Lower leg skin (tissue), 4 donors: ENCODE measurements around the gene SLC38A6. TPM values are rescaled to one million over a fixed set of nuclear protein-coding genes. Genes with fewer than 3 reads are reported as not detected.

Experiments used
- DNase-seq, 2 donors: peaks; one replicate each; pipeline ENCODE4 v3.0.0-alpha.2; 2019; ENCODE audit warnings: low spot score in 2 of 2
- H3K4me3 ChIP-seq: fragments of 200-600 bp; sonication (generic); 2 replicates; pipeline ENCODE4 v1.5.1; 2017; ENCODE audit warnings: mild to moderate bottlenecking, low read depth; ENCODE audit not compliant: poor library complexity, severe bottlenecking
- POLR2A ChIP-seq, 2 donors: fragments of 450-650 bp; IDR thresholded peaks; one replicate each; pipeline ENCODE4 v1.6.1; 2016 to 2017; ENCODE audit warnings: antibody characterized with exemption in 2 of 2, mild to moderate bottlenecking in 1 of 2, moderate library complexity in 1 of 2
- WGBS, 2 donors: methylation state at CpG; one replicate each; pipeline ENCODE4 v1.1.5; 2018; 5-methylcytosine and 5-hydroxymethylcytosine counted together
- intact Hi-C: fragments of 100-400 bp; cut with DNase I; formaldehyde crosslinking; loops from one replicate; pipeline ENCODE4 v1.15.0; 2023; ENCODE audit warnings: low total_unique reads
- total RNA-seq, 4 donors: library from RNA; depleted of rRNA; stranded (reverse); fragments of >200 nt; gene quantifications; one replicate each; pipeline ENCODE4 v1.1.0, GENCODE V29; 2016
- TF ChIP-seq, protein P1 (sequence below), 3 donors: fragments of 450-650 bp; IDR thresholded peaks; one replicate each; pipeline ENCODE4 v1.5.1; 2016; ENCODE audit warnings: antibody characterized with exemption in 3 of 3, mild to moderate bottlenecking in 3 of 3, moderate library complexity in 2 of 3

SLC38A6 gene
- total RNA-seq, 4 donors from 2014 or later = 2.7 to 18.1 (median 9.1) TPM

GRCh38 chr14:60945984-60946383 is 35.1 kb upstream of the SLC38A6 start:
- intact Hi-C loops = no loop called here
- 85 to 91% methylated on average over 1 of the region's 1 CpG for WGBS, 2 donors
- no peak for DNase-seq
- no peak for TF ChIP-seq POLR2A (IDR thresholded peaks at IDR 0.05)
- TF ChIP-seq, protein P1, sequence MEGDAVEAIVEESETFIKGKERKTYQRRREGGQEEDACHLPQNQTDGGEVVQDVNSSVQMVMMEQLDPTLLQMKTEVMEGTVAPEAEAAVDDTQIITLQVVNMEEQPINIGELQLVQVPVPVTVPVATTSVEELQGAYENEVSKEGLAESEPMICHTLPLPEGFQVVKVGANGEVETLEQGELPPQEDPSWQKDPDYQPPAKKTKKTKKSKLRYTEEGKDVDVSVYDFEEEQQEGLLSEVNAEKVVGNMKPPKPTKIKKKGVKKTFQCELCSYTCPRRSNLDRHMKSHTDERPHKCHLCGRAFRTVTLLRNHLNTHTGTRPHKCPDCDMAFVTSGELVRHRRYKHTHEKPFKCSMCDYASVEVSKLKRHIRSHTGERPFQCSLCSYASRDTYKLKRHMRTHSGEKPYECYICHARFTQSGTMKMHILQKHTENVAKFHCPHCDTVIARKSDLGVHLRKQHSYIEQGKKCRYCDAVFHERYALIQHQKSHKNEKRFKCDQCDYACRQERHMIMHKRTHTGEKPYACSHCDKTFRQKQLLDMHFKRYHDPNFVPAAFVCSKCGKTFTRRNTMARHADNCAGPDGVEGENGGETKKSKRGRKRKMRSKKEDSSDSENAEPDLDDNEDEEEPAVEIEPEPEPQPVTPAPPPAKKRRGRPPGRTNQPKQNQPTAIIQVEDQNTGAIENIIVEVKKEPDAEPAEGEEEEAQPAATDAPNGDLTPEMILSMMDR (IDR thresholded peaks at IDR 0.05) = no peak
- H3K4me3 ChIP-seq = no peak overlapping the region

DNA sequence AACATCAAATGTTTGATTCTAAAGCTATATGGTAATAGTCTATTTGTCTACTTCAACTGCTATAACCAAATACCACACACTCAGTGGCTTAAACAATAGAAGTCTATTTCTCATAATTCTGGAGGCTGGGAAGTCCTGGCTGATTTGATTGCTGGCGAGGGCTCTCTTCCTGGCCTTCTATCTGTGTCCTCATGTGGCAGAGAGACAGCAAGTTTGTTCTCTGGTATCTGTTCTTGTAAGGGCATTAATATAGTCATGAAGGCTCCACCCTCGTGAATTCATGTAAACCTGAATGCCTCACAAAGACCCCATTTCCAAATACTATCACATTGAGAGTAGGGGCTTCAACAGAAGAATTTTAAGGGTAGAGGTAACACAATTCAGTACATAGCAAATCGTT is 34.3 kb upstream of the SLC38A6 start:
- H3K4me3 ChIP-seq = no peak overlapping the region
- intact Hi-C loops = no loop called here
- DNase-seq = no peak
- WGBS, 2 donors = 86 to 93% methylated on average over 3 of the region's 3 CpGs
- TF ChIP-seq POLR2A (IDR thresholded peaks at IDR 0.05) = no peak
- TF ChIP-seq, protein P1 (IDR thresholded peaks at IDR 0.05) = no peak

- intact Hi-C loops = no loop called here
- H3K4me3 ChIP-seq = no peak overlapping the region
- DNase-seq = no peak
- WGBS, 2 donors = 53 to 57% methylated on average over 3 of the region's 3 CpGs
- no peak for TF ChIP-seq POLR2A (IDR thresholded peaks at IDR 0.05)
- TF ChIP-seq, protein P1 (IDR thresholded peaks at IDR 0.05) = no peak
Measured at GRCh38 chr14:60951776-60952435, 29.1 kb upstream of the SLC38A6 start.

GRCh38 chr14:60956202-60956601 is 24.8 kb upstream of the SLC38A6 start:
- intact Hi-C loops = no loop called here
- TF ChIP-seq, protein P1 (IDR thresholded peaks at IDR 0.05) = no peak
- TF ChIP-seq POLR2A (IDR thresholded peaks at IDR 0.05) = no peak
- DNase-seq = no peak
- 93 to 94% methylated on average over 4 of the region's 4 CpGs for WGBS, 2 donors
- H3K4me3 ChIP-seq = no peak overlapping the region

DNA sequence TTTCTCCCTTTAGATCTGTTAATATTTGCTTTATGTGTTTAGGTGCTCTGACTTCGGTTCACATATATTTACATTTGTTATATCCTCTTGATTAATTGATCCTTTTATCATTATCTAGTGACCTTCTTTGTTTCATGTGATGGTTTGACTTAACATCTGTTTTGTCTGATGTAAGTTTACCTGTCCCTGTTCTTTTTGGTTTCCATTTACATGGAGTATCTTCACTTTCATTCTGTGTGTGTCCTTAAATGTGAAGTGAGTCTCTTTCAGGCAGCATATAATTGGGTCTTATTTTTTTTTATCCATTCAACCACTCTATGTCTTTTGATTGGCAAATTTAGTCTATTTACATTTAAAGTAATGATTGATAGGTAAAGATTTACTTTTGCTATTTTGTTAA is 24.4 kb upstream of the SLC38A6 start:
- WGBS, 2 donors = 96 to 100% methylated on average over 1 of the region's 1 CpG
- intact Hi-C loops = no loop called here
- H3K4me3 ChIP-seq = no peak overlapping the region
- TF ChIP-seq, protein P1 (IDR thresholded peaks at IDR 0.05) = no peak
- TF ChIP-seq POLR2A (IDR thresholded peaks at IDR 0.05) = no peak
- no peak for DNase-seq

DNA sequence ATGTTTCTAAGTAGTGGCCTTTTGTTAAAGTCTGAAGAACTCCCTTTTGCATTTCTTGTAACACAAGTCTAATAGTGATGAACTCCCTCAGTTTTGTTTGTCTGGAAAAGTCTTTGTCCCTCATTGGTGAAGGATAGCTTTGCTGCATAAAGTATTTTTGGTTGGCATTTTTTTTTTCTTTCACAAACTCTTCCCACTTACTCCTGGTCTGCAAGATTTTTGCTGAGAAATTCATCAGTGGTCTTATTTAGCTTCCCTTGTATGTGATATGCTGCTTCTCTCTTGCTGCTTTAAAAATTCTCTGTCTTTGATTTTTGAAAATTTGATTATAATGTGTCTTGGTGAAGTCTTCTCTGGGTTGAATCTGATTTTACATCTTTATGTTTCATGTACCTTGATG is 22.9 kb upstream of the SLC38A6 start:
- intact Hi-C loops = no loop called here
- no peak for DNase-seq
- TF ChIP-seq, protein P1 (IDR thresholded peaks at IDR 0.05) = no peak
- TF ChIP-seq POLR2A (IDR thresholded peaks at IDR 0.05) = no peak
- no peak overlapping the region for H3K4me3 ChIP-seq
